Activated naive CD8-positive, alpha-beta T cell treated with anti-CD3 and anti-CD28 coated beads, Interleukin-2, amount 50 U/mL, for 16 hours (primary cell): ENCODE results near the gene ZMYND8.
A peak's percentile ranks its signal among the peaks of the same experiment; 100 is the strongest.

ENCODE experiments used
- DNase-seq: peaks from one replicate; pipeline ENCODE4 v3.0.0-alpha.2; 2020; ENCODE audit warnings: low read depth, low spot score

The ZMYND8 gene

DNA sequence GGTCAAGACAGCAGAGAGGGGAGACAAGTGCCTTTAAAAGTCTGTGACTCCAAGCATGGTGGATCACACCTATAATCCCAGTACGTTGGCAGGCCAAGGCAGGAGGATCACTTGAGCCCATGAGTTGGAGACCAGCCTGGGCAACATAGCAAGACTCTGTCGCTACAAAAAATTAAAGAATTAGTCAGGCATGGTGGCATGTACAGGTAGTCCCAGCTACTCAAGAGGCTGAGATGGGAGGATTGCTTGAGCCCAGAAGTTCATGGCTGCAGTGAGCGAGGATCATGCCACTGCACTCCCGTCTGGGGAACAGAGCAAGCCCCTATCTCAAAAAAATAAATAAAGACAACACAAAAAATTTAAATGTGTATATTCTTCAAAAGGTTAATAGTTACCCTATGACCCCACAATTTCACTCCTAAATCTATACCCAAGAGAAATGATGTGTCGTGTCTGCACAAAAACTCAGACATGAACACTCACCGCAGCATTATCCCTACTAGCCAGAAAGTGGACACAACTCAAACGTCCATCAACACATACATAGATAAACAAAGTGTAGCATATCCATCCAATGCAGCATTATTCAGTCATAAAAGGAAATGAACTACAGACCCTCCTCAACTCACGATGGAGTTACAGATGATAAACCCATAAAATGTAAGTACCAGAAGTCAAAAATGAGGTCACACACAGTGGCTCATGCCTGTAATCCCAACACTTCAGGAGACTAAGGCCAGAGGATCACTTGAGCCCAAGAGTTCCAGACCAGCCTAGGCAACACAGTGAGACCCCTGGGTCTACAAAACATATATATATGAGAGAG, 23.9 kb downstream of the ZMYND8 start:
- DNase-seq, result no peak

DNA sequence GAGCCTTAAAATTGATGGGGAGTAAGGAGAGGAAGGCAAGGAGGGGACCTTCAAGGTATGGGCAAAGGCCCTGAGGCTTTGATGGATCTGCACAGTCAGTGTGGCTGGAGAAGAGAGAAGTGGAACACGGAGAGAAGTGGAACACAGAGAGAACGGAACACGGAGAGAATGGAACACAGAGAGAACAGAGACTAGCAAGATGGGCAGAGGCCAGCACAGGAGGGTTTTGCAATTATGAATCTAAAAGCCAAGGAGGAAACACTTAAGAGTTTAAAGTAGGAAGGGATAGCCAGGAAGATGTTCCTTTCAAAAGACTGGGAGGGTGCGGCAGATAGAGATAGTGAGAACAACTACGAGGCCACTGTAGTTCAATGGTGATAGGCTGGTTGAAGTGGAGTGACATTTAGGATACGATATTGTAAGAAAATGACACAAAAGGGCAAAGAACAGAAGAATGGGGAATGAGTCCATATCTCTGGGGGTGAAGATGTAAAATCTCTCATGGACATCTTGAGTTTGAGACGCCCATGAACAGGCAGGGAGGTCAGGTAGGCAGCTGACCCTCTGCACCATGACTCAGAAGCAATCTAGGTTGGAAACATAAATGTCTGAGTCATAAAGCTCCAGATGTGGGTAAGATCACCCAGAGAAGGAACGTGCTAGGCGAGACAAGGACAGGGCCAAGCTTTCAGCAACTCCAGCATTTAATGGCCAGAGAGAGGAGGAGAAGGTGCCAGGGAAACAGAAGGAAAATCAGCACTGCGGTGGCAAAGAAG, 25.4 kb downstream of the ZMYND8 start:
- no peak for DNase-seq

GRCh38 chr20:47330071-47330470, 26.4 kb downstream of the ZMYND8 start:
- DNase-seq, result no peak

DNA sequence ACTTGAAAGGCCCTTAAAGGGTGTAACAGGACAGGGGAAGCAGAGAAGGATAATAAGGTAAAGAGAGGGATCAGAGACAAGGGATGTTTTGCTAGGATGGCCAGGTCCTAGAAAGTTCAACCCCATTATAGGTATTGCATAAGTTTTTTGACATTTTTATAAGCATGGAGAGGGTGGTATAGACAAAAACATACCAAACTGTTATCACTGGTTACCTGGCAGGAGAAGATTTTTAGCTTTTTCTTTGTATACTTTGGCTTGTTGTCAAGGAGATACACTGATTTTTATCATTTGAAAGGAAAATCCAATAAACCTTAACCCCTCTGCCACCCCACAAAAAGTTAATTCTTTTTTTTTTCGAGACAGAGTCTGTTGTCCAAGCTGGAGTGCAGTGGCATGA, 28.4 kb downstream of the ZMYND8 start:
- DNase-seq, result no peak

DNA sequence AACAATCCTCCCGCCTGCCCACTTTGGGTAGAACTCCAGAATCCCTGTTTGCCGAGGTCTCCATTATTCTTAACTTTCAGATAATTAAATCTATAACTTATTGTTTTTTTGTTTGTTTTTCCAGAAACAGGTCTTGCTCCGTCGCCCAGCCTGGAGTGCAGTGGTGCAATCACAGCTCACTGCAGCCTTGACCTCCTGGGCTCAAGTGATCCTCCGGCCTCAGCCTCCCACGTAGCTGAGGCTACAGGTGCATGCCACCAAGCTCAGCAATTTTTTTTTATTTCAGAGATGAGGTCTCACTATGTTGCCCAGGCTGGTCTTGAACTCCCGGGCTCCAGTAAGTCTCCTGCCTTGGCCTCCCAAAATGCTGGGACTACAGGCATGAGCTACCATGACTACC, 28.8 kb downstream of the ZMYND8 start:
- DNase-seq, result no peak

DNA sequence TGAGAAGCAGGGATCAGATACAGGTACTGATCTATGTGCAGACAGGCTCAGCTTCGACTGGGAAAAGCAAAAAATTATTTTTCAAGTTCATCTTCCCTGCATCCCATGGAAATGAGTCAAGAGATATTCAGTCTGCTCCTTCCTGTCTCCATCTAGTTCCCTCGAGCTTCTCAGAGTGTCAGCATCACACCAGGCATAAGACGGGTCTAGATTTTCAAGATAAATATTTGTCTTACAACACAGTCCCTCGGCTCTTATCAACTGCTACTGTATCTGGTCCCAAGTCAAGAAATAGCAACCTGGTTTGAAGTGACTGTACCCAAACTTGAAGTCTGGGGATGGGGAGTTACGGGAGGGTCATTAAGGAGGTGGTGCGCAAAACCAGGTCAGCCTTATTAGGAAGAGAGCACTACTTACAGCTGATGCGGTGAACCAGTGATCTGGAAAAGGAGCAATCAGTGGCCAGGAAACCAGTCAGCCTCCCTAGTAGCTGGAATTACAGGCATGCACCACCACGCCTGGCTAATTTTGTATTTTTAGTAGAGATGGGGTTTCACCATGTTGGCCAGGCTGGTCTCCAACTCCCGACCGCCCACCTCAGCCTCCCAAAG, 29.7 kb downstream of the ZMYND8 start:
- no peak for DNase-seq

DNA sequence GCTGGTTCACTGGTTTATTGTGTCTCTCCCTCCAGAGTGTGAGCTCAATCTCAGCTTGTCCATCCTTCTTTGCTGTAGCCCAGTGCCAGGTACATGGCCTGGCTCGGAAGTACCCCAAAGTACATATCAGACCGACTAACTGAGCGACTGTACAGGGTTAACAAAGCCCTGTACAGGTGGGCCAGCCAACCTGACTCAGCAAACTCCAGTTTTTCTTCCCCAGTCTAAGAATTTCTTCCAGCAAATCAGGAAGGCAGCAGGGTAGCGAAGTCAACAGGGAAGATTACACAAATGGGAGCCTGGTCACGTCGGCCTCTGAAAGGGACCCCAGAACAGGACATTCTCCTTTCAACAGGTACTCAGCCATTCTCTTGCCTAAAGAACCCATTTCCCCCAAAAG, 31.3 kb downstream of the ZMYND8 start:
- no peak for DNase-seq

GRCh38 chr20:47320990-47321805, 35.3 kb downstream of the ZMYND8 start:
- DNase-seq, result no peak

- no peak for DNase-seq
Observed at GRCh38 chr20:47319517-47320252, 36.8 kb downstream of the ZMYND8 start.

- no peak for DNase-seq
Observed at GRCh38 chr20:47318586-47319516, 37.6 kb downstream of the ZMYND8 start.

GRCh38 chr20:47318027-47318585, 38.4 kb downstream of the ZMYND8 start:
- no peak for DNase-seq

DNA sequence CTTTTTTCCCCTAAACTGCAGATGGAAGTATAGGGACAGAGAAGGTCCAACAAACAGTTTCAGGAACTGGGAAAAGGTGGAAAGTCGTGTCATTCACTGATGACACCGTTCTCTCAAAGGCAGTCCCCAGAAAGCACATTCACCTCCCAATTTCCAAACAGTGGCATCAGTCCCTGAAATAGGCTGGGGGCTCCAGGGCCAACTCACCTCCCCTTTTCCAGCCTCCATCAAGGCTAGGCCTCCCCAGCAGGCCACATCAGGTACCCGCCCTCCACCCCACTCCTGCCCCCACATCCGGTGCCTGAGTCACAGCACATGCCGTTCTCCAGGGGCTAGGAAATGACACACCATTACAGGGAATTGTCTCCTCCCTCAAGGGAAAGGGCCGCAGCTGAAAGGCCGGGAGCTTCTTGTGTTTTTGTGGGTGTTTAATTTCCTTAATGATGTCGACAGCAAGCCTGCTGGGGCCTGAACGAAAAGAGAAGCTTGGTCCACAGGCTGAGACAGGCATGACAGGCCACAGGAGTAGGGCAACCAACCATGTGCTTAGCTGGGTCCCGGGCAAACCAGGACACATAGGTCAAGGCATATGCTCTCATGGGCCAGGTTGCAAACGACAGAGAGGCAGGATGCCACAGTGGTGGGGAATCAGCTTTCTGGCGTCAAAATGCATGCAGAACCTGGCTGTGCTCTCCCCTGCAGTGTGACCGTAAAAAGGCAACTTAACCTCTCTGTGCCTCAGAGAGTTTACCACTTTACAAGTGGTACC, 39.2 kb downstream of the ZMYND8 start:
- DNase-seq, result peak; percentile 6

- no peak for DNase-seq
Observed at GRCh38 chr20:47316776-47317126, 39.7 kb downstream of the ZMYND8 start.

- no peak for DNase-seq
Observed at GRCh38 chr20:47315339-47316056, 41.0 kb downstream of the ZMYND8 start.

DNA sequence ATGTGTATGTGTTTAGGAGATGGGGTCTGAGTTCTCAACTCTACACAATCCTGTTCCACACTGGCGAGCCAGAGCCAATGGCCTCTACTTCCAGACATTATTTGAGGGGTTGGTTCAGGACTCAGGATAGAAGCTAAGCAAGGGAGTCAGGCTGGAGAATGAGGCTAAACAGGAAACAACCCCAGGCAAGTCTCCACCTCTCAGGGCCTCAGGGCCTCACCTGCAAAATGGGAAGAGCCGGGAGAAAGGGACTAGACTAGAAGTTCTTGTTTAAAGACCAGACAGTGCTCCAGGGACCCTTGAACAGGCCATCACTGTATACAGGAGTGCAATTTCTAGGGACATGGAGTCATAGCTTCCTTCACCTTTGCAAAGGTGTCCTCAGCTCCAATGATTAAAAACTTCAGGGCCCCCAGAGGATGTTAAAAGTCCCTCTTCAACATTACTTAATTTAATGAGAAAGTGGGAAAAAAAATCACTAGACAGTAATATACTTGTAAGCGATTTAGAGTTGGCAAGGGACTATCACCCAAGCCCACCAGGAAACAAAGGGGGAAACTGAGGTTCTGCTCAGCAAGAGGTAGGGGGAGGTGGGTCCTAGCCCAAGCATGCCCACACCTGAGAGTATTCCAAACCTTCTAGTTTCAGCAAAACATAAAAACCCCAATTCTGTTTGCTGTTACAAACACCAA, 41.7 kb downstream of the ZMYND8 start:
- DNase-seq, result no peak

DNA sequence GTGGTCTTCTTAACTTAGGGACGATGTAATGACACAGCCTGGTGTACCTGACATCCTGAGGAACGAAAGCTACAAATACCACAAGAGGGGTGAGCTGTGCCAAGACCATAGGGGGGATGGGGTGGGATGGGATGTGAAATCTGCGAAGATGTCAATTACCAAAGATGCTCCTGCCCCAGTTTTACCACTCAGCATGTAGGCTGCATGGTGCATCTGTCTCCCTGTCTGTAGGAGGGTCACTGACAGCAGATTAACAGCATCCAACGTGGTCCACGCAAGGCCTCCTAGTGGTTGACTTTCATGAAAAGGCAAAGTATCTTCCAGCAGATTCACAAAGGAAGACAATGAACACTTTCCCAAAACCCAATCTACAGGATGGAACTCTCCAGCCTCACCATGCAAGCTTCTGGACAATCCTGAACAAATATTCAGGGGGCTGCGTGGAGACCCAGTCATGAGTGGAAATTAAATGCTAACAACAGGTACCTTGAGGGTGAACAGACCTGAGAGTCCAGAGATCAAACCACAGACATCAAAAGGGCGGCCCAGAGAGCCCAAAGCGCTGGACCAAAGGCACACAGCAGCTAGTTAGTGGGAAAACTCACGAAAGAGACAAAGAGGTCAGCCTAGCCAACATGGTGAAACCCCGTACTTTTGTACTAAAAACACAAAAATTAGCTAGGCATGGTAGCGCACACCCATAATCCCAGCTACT, 44.4 kb downstream of the ZMYND8 start:
- no peak for DNase-seq

- no peak for DNase-seq
Observed at GRCh38 chr20:47311211-47311610, 45.3 kb downstream of the ZMYND8 start.
